ENCODE data around the gene SCAMP1.

SCAMP1 gene

GRCh38 chr5:78476795-78477194, 116.4 kb downstream of the SCAMP1 start:
- CTCF ChIA-PET = no interaction called here
- H3K4me3 Mint-ChIP-seq = no peak overlapping the region
- H3K27ac Mint-ChIP-seq = no peak overlapping the region
- H3K27me3 Mint-ChIP-seq = no peaks in the 10 kb centered on the region
- no peak for DNase-seq
- H3K4me1 Mint-ChIP-seq = no peaks in the 10 kb centered on the region
- H3K9me3 Mint-ChIP-seq = no peaks in the 10 kb centered on the region
- H3K36me3 Mint-ChIP-seq = no peaks in the 10 kb centered on the region

GRCh38 chr5:78482948-78483347, 122.5 kb downstream of the SCAMP1 start:
- Mint-ChIP-seq H3K4me1 (peaks cover 17% of the 10 kb centered on the region), H3K36me3 (no peaks in the 10 kb centered on the region), H3K4me3 (no peak overlapping the region), H3K27ac (no peak overlapping the region), H3K27me3 (no peaks in the 10 kb centered on the region), H3K9me3 (no peaks in the 10 kb centered on the region)
- no peak for DNase-seq
- CTCF ChIA-PET = no interaction called here

DNA sequence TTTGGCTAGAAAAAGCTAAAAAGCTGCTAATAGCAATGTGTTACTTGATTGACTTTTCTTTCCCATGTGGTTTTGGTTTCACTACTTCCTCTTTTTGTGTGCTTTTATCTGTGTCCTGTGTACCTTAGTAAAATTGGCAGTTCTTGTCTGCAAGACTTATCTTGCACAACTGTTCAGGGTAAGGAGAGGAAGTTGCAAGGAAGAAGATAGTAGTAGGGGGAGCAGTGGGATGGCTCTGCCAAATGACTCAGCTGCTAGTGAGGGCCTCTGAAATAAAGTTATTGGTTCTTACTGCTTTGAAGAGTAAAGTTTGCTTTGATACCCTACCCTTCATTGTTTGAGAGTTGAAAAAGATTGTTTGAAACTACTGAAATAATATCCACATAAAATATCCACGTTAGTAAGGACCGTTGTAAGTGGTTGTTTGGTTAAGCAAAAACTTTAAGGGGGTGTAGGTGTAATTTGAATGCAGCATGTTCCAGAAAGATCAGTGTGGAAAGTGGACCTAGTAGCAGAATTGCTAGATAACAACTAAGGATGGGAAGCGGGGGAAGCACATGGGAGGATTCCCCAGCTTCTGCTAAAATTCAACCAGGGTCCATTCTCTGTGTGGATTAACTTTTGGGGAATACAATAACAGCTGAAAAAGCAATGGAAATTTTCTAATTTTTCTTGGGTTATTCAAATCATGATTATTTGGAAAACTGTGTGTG, 123.5 kb downstream of the SCAMP1 start:
- no peaks in the 10 kb centered on the region for H3K9me3 Mint-ChIP-seq
- H3K4me3 Mint-ChIP-seq = no peak overlapping the region
- H3K4me1 Mint-ChIP-seq = peaks cover 17% of the 10 kb centered on the region
- H3K36me3 Mint-ChIP-seq = no peaks in the 10 kb centered on the region
- H3K27ac Mint-ChIP-seq = no peak overlapping the region
- CTCF ChIA-PET = no interaction called here
- no peak for DNase-seq
- H3K27me3 Mint-ChIP-seq = no peaks in the 10 kb centered on the region

- H3K27me3 Mint-ChIP-seq = no peaks in the 10 kb centered on the region
- peaks cover 17% of the 10 kb centered on the region for H3K4me1 Mint-ChIP-seq
- no peak for DNase-seq
- H3K9me3 Mint-ChIP-seq = no peaks in the 10 kb centered on the region
- no peak overlapping the region for H3K27ac Mint-ChIP-seq
- H3K4me3 Mint-ChIP-seq = no peak overlapping the region
- CTCF ChIA-PET = no interaction called here
- no peaks in the 10 kb centered on the region for H3K36me3 Mint-ChIP-seq
These were observed 125.8 kb downstream of the SCAMP1 start for GRCh38 chr5:78486218-78486617.

DNA sequence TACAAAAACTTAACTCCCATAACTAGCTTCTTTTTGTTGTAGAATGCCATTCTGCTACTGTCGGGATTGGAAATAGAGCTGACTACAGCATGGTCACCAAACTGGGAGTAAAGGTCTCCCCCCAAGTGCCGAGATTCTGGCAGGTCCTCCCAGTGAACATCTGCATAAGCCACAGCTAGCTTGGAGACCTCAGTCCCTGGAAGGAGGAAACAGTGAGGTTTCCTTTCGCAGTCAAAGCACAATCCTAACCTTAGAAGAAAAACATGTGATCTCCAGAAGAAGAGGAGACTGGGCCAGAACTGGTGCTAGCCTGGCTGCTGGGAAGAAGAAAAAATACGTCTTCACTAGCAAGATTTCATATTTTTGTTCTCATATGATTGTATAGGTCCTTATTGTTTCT, 127.4 kb downstream of the SCAMP1 start:
- Mint-ChIP-seq H3K4me1 (peaks cover 16% of the 10 kb centered on the region), H3K27me3 (no peaks in the 10 kb centered on the region), H3K4me3 (no peak overlapping the region), H3K36me3 (no peaks in the 10 kb centered on the region), H3K27ac (no peak overlapping the region), H3K9me3 (no peaks in the 10 kb centered on the region)
- DNase-seq = no peak
- CTCF ChIA-PET = interaction anchor here (0.9 kb wide), 1 partner anchor 20 kb away, joined by 3 read pairs; no protein-coding TSS in a partner anchor

- Mint-ChIP-seq H3K27me3 (no peaks in the 10 kb centered on the region), H3K27ac (no peak overlapping the region), H3K4me1 (no peaks in the 10 kb centered on the region), H3K36me3 (no peaks in the 10 kb centered on the region), H3K9me3 (no peaks in the 10 kb centered on the region), H3K4me3 (no peak overlapping the region)
- CTCF ChIA-PET = interaction anchor here (1.9 kb wide), 1 partner anchor 23 kb away, joined by 6 read pairs; no protein-coding TSS in a partner anchor
- DNase-seq = no peak
These were observed 130.5 kb downstream of the SCAMP1 start for GRCh38 chr5:78490709-78491485.

- peaks cover 9% of the 10 kb centered on the region for H3K27me3 Mint-ChIP-seq
- H3K9me3 Mint-ChIP-seq = no peaks in the 10 kb centered on the region
- H3K4me1 Mint-ChIP-seq = no peaks in the 10 kb centered on the region
- H3K4me3 Mint-ChIP-seq = no peak overlapping the region
- H3K27ac Mint-ChIP-seq = no peak overlapping the region
- CTCF ChIA-PET = interaction anchor here (1.9 kb wide), 1 partner anchor 25 kb away, joined by 6 read pairs; no protein-coding TSS in a partner anchor
- DNase-seq = no peak
- H3K36me3 Mint-ChIP-seq = no peaks in the 10 kb centered on the region
These were observed 131.8 kb downstream of the SCAMP1 start for GRCh38 chr5:78492224-78492623.

GRCh38 chr5:78492650-78493049, 132.2 kb downstream of the SCAMP1 start:
- no peaks in the 10 kb centered on the region for H3K4me1 Mint-ChIP-seq
- H3K27me3 Mint-ChIP-seq = peaks cover 11% of the 10 kb centered on the region
- H3K27ac Mint-ChIP-seq = no peak overlapping the region
- CTCF ChIA-PET = interaction anchor here (1.9 kb wide), 1 partner anchor 25 kb away, joined by 6 read pairs; no protein-coding TSS in a partner anchor
- no peaks in the 10 kb centered on the region for H3K36me3 Mint-ChIP-seq
- no peak overlapping the region for H3K4me3 Mint-ChIP-seq
- H3K9me3 Mint-ChIP-seq = no peaks in the 10 kb centered on the region
- DNase-seq = no peak

- no peaks in the 10 kb centered on the region for H3K36me3 Mint-ChIP-seq
- no peak overlapping the region for H3K27ac Mint-ChIP-seq
- H3K4me1 Mint-ChIP-seq = no peaks in the 10 kb centered on the region
- H3K9me3 Mint-ChIP-seq = no peaks in the 10 kb centered on the region
- CTCF ChIA-PET = interaction anchor here (1.2 kb wide), 1 partner anchor 28 kb away, joined by 3 read pairs; no protein-coding TSS in a partner anchor
- H3K27me3 Mint-ChIP-seq = peaks cover 27% of the 10 kb centered on the region
- DNase-seq = no peak
- H3K4me3 Mint-ChIP-seq = no peak overlapping the region
These were observed 135.4 kb downstream of the SCAMP1 start for GRCh38 chr5:78495800-78496199.

GRCh38 chr5:78496373-78496772, 136.0 kb downstream of the SCAMP1 start:
- Mint-ChIP-seq H3K36me3 (no peaks in the 10 kb centered on the region), H3K4me1 (no peaks in the 10 kb centered on the region), H3K9me3 (no peaks in the 10 kb centered on the region), H3K27ac (no peak overlapping the region), H3K4me3 (no peak overlapping the region), H3K27me3 (peaks cover 31% of the 10 kb centered on the region)
- CTCF ChIA-PET = interaction anchor here (0.8 to 1.2 kb wide), 2 partner anchors 28 to 37 kb away, joined by 3 read pairs; no protein-coding TSS in a partner anchor
- DNase-seq = no peak

GRCh38 chr5:78497573-78498533, 137.4 kb downstream of the SCAMP1 start:
- no peaks in the 10 kb centered on the region for H3K36me3 Mint-ChIP-seq
- CTCF ChIA-PET = no interaction called here
- H3K4me3 Mint-ChIP-seq = no peak overlapping the region
- no peak for DNase-seq
- no peaks in the 10 kb centered on the region for H3K9me3 Mint-ChIP-seq
- no peaks in the 10 kb centered on the region for H3K4me1 Mint-ChIP-seq
- no peak overlapping the region for H3K27ac Mint-ChIP-seq
- H3K27me3 Mint-ChIP-seq = peaks cover 39% of the 10 kb centered on the region

GRCh38 chr5:78499485-78499884, 139.1 kb downstream of the SCAMP1 start:
- Mint-ChIP-seq H3K27ac (no peak overlapping the region), H3K27me3 (peaks cover 50% of the 10 kb centered on the region), H3K4me3 (no peak overlapping the region), H3K9me3 (no peaks in the 10 kb centered on the region), H3K36me3 (no peaks in the 10 kb centered on the region), H3K4me1 (no peaks in the 10 kb centered on the region)
- CTCF ChIA-PET = no interaction called here
- no peak for DNase-seq

DNA sequence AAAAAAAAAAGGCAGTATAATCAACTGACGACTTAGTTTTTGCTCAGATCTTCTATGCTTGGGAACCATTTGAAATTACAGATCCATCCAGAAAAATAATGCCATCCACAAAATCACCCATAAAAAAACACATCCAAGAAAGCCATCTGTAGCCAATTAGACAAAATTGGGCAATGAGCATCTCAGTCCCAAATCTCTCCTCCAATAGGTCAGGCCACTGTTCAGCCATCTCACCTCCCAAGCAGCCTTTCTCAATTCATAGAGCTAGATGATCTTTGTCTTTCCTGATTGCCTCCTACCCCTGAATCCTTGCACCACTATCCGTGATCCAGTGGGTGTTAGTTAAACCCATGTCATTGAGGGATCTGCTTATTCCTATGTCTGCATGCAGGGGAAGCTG, 139.6 kb downstream of the SCAMP1 start:
- Mint-ChIP-seq H3K4me1 (no peaks in the 10 kb centered on the region), H3K36me3 (no peaks in the 10 kb centered on the region), H3K4me3 (no peak overlapping the region), H3K9me3 (no peaks in the 10 kb centered on the region), H3K27me3 (peaks cover 56% of the 10 kb centered on the region), H3K27ac (no peak overlapping the region)
- no peak for DNase-seq
- CTCF ChIA-PET = no interaction called here

DNA sequence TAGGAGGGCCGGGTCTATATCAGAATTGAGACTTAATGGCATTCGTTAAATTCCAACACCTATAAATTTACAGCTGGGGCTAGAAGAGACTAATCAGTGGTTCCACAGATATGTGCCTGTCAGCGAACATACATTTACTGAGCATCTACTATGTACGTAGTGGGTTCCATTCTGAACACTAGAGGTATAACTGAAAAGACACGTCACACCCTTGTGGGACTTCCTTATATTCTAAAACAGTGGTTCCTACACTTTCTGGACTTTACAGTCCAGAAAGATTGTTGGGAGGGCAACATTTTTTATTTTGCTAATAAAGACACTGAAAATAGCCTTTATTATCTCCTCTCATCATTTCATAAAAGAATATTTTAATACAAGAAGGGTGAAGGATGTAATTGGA, 140.5 kb downstream of the SCAMP1 start:
- Mint-ChIP-seq H3K36me3 (no peaks in the 10 kb centered on the region), H3K4me1 (no peaks in the 10 kb centered on the region), H3K9me3 (no peaks in the 10 kb centered on the region), H3K27me3 (peaks cover 60% of the 10 kb centered on the region), H3K4me3 (no peak overlapping the region), H3K27ac (no peak overlapping the region)
- CTCF ChIA-PET = no interaction called here
- no peak for DNase-seq
